Stimulated activated naive CD8-positive, alpha-beta T cell treated with anti-CD3 and anti-CD28 coated beads, Interleukin-15, amount 100 ng/mL, for 72 hours (primary cell): ENCODE results near the gene NDUFB5.
A peak's percentile ranks its signal among the peaks of the same experiment; 100 is the strongest.
"Not testable (repeated sequence)": the region's sequence is repeated elsewhere in the genome, so short reads cannot be mapped to it uniquely, and the experiment has no call there.

Experiments used
- ATAC-seq: fragments of 150-1000 bp; cut with Tn5 transposase; 2 replicates; pipeline ENCODE4 v1.10.0; 2021; ENCODE audit warnings: mild to moderate bottlenecking, moderate library complexity
- DNase-seq, 2 donors: peaks; one replicate each; pipeline ENCODE4 v3.0.0; 2021 to 2022
- H3K27ac Mint-ChIP-seq, 2 donors: one replicate each; pipeline ENCODE4 v1.8.0; 2022; ENCODE audit warnings: mild to moderate bottlenecking in 2 of 2, mixed read lengths in 2 of 2, moderate library complexity in 2 of 2
- H3K27me3 Mint-ChIP-seq: one replicate; pipeline ENCODE4 v1.8.0; 2022; ENCODE audit warnings: mixed read lengths
- H3K4me1 Mint-ChIP-seq: one replicate; pipeline ENCODE4 v1.8.0; 2022; ENCODE audit warnings: mild to moderate bottlenecking, mixed read lengths
- H3K4me3 Mint-ChIP-seq, 2 donors: one replicate each; pipeline ENCODE4 v1.8.0; 2022; ENCODE audit warnings: mild to moderate bottlenecking in 2 of 2, mixed read lengths in 2 of 2, moderate library complexity in 1 of 2
- H3K9me3 Mint-ChIP-seq, 2 donors: one replicate each; pipeline ENCODE4 v1.8.0; 2022; ENCODE audit warnings: mixed read lengths in 2 of 2

The NDUFB5 gene

DNA sequence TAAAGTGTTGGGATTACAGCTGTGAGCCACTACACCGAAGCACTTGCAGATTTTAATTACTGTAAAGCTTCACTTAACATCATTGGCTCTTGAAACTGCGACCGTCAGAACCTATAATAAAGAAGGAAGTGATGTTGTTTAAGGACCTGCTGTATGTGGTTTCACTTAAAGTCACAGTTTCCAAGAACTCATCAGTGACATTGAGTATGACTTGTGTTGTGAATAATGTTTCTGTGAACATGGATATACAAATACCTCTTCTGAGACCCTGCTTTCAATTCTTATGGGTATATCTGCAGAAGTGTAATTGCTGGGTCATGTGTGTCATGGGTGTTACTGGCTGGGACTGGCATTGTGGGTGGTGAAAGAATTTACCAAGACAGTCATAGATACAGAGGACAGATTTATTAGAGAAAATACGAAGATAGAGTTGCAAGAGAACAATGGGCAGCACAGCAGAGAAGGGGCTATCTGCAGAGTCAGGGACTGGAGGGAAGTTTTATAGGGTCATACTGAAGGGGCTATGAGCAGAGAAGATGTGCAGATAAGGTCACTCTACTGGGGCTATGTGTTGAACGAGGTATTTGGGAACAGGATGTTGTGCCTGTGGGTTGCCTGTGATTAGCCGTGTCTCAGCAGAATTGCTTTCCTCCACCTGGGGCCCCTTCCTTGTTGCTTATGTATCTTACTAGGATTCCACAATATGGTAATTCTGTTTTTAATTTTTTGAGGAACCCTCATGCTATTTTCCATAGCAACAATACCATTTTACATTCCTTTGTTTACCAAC lies 4.5 kb downstream of the NDUFB5 start:
- Mint-ChIP-seq H3K27me3 (no peaks in the 10 kb centered on the region), H3K27ac (peak overlapping the region; percentile 88 to 96), H3K4me3 (peak overlapping the region; percentile 53 to 82), H3K9me3 (no peaks in the 10 kb centered on the region), H3K4me1 (peaks cover 48% of the 10 kb centered on the region)
- ATAC-seq (peak; percentile 78), DNase-seq (peak; percentile 7 to 15)

DNA sequence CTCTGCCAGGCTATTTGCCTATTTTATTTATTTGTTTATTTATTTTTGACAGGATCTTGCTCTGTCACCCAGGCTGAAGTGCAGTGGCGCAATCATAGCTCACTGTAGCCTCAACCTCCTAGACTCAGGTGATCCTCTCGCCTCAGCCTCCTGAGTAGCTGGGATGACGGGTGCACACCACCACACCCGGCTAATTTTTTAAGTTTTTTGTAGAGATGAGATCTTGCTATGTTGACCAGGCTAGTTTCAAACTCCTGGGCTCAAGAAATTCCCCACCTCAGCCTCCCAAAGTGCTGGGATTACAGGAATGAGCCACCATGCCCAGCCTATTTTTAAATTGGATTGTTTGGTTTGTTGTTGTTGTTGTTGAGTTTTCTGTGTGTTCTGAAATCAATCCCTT lies 5.5 kb downstream of the NDUFB5 start:
- Mint-ChIP-seq H3K4me3 (no peak overlapping the region), H3K4me1 (peaks cover 48% of the 10 kb centered on the region), H3K27me3 (no peaks in the 10 kb centered on the region), H3K9me3 (no peaks in the 10 kb centered on the region), H3K27ac (no peak overlapping the region)
- no peak for ATAC-seq
- DNase-seq: no peak

DNA sequence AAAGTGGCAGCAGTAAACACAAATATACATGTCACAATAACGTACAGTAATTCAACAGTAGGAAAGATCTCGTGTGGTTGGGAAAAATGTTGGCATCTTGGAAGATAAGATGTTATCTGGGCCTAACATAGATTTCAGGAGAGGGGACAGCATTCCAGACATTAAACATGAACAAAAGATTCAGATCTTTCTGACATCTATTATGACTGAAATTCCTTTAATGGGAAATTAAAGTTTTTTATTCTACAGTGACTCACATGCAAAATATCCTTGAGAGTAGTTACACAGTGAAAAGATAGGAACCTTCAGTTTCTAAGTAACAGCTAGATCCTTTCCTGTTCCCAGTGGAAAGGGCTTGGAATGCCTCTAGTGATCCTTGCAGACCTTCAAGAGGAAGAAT lies 9.2 kb downstream of the NDUFB5 start:
- Mint-ChIP-seq H3K4me3 (no peak overlapping the region), H3K27ac (no peak overlapping the region), H3K9me3 (no peaks in the 10 kb centered on the region), H3K27me3 (no peaks in the 10 kb centered on the region), H3K4me1 (peaks cover 19% of the 10 kb centered on the region)
- DNase-seq (no peak), ATAC-seq (no peak)

DNA sequence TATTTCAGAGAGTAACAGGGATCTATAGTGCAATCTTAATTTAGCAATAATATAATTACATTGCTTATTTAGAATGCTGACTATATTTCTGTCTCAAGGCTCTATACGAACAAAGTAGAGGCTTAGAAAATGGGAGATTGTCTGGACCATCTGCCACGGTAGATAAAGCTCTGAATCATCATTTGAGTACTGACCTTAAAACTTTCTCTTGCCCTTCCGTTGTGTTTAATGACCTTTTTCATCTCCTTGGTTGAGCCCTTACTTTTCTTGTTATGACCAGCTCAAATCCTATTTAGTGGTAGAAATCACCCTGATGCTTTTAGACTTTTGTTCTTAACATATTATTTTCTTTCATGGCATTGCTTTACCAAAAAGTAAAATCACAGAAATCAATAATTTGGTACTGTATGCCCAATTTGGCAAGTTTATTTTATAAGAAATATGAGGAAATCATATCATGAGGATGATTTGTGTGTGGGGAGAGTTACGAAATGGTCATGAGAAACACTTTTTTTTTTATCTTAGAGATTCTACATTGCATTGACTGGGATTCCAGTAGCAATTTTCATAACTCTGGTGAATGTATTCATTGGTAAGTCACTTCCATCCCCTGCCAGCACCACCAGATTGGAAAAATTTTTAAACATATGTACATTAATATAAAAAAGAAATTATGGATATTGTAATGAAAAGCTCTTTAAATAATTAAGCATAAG lies 11.0 kb downstream of the NDUFB5 start:
- Mint-ChIP-seq H3K27ac (no peak overlapping the region), H3K27me3 (no peaks in the 10 kb centered on the region), H3K4me3 (no peak overlapping the region), H3K9me3 (no peaks in the 10 kb centered on the region), H3K4me1 (peaks cover 7% of the 10 kb centered on the region)
- ATAC-seq (no peak), DNase-seq (no peak)

DNA sequence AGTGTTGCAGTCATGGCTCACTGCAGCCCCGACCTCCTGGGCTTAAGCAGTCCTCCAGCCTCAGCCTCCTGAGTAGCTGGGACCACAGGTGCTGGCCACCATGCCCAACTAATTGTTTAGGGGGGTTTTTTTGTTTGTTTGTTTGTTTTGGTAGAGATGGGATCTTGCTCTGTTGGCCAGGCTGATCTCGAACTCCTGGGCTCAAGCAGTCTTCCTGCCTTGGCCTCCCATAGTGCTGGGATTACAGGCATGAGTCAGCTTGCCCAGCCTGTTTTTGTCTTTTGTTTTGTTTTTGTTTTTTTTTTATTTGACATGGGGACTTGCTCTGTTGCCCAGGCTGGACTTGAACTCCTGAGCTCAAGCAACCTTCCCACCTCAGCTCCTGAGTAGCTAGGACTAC lies 17.4 kb downstream of the NDUFB5 start:
- Mint-ChIP-seq H3K4me3 (no peak overlapping the region), H3K27me3 (no peaks in the 10 kb centered on the region), H3K4me1 (no peaks in the 10 kb centered on the region), H3K27ac (peak overlapping the region in 1 of 2 donors; percentile 17), H3K9me3 (no peaks in the 10 kb centered on the region)
- no peak for ATAC-seq
- no peak for DNase-seq

DNA sequence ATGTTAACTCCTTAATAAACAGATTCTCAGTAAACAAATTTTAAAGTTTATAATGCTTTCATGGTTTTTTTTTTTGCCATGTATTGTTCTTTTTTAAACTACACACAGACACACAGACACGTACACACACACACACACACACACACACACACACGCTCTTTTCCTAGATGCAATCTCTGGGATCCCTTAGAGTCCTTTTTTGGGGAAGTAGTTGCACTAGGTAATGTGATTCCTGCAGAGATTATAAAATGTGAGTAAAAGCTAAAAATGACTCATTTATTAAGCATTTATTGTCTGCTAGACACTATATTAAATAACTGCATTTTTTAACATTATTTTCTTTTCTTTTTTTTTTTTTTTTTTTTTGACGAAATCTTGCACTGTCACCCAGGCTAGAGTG lies 19.9 kb downstream of the NDUFB5 start:
- H3K27me3 Mint-ChIP-seq: no peaks in the 10 kb centered on the region
- peak overlapping the region in 1 of 2 donors; percentile 73 for H3K27ac Mint-ChIP-seq
- no peak for DNase-seq

DNA sequence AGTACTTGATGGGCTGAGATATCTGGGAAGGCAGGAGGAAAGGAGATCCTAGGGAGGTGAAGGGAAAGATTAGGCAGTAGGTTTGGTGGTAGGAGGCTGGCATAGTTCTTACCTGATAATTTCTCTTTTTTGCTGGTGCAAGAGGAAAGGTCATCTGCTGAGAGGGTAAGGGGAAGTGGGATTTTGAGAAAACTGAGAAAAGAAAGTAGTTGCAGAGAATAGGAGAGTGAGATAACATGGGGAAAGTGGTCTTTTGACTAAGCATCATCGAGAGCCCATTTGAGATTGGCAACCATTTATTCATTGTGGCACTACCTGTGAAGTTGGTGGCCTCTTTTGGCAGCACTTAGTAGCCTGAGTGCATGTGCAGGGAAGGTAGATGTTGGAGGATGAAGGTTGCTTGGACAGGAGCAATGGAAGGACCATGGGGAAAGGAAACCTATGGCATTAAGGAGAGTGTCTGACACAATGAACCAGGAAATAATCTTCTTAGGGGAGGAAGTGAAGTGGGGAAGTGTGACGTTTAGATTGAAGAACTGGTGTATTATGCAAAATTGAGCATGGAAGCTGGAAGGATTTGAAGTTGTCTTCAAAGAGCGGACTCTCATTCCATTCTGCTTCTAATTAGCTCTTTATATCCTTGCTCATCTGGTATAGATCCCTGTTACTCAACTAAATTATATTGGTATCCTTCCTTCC lies 26.3 kb downstream of the NDUFB5 start:
- Mint-ChIP-seq H3K9me3 (no peaks in the 10 kb centered on the region), H3K4me3 (no peak overlapping the region), H3K27ac (no peak overlapping the region), H3K4me1 (no peaks in the 10 kb centered on the region), H3K27me3 (no peaks in the 10 kb centered on the region)
- ATAC-seq: no peak
- DNase-seq: no peak

More for the DNA sequence above, 19.9 kb downstream of the NDUFB5 start:
- no peak for ATAC-seq
- Mint-ChIP-seq H3K4me3 (no peak overlapping the region), H3K9me3 (no peaks in the 10 kb centered on the region), H3K4me1 (no peaks in the 10 kb centered on the region)

DNA sequence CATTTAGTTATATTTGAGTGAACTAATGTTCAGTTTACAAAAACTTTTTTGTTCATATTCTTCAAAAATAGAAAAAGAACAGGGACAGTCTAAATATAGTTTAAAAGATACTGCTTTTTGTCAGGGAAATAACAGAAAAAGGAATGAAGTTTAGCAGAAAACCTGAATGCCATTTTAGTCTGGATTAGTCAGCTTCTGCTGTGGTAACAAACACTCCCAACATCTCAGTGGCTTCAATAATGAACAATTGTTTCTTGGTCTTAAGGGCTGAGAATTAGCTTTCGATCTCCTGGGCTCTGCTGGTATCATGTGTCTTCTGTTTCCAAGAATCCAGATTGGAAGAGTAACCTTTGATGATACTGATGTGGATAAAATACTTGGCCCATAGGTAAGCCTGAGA lies 35.9 kb downstream of the NDUFB5 start:
- Mint-ChIP-seq H3K27ac (no peak overlapping the region), H3K4me1 (peaks cover 10% of the 10 kb centered on the region), H3K27me3 (no peaks in the 10 kb centered on the region), H3K4me3 (no peak overlapping the region), H3K9me3 (no peaks in the 10 kb centered on the region)
- no peak for DNase-seq
- no peak for ATAC-seq

DNA sequence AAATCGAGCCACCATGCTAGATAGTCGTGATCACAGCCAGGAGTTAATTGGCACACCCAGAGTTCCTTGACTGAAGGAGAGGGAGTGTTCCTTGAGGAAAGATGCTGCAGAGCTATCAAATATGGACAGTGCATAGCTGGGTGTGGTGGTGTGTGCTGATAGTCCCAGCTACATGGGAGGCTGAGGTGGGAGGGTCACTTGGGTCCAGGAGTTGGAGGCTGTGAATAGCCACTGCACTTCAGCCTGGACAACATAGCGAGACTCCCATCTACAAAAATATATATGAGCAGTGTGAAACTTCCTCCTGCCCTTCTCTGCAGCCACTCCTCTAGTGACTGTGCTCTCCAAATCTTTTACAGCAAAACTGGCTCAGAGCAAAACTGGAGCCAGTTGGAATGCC lies 38.3 kb downstream of the NDUFB5 start:
- no peak for DNase-seq
- H3K9me3 Mint-ChIP-seq: no peaks in the 10 kb centered on the region
- H3K4me1 Mint-ChIP-seq: peaks cover 10% of the 10 kb centered on the region
- ATAC-seq: no peak
- H3K4me3 Mint-ChIP-seq: no peak overlapping the region
- H3K27ac Mint-ChIP-seq: no peak overlapping the region
- H3K27me3 Mint-ChIP-seq: no peaks in the 10 kb centered on the region

DNA sequence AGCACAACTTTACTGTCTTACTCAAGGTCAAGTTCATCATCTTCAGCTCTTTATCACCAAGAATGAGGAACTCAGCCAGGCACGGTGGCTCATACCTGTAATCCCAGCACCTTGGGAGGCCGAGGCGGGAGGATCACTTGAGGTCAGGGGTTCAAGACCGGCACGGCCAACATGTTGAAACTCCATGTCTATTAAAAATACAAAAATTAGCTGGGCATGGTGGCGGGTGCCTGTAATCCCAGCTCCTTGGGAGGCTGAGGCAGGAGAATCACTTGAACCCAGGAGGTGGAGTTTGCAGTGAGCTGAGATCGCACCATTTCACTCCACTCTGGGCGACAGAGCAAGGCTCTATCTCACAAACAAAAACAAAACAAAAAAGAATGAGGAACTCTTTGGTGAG lies 39.2 kb downstream of the NDUFB5 start:
- not testable (repeated sequence) for DNase-seq, H3K27ac Mint-ChIP-seq, H3K4me3 Mint-ChIP-seq, H3K4me1 Mint-ChIP-seq, ATAC-seq, H3K27me3 Mint-ChIP-seq, H3K9me3 Mint-ChIP-seq

DNA sequence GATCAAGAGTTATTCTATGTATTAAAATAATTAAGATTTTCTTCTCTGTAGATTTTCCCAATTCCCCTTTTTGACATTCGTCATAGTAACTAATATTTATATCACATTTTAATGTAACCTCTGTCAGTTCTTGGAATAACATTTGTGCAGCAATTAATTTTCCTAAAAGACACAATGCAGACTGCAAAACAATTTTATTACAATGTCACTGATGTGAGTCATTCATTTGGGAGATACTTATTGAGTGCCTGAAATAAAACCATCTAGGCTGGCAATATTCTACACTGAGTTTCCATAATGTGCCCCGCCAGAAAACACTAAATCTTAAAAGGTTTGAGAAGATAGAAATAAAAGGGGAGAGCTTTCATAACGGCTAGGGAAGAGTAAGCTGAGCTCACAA lies 41.6 kb downstream of the NDUFB5 start:
- H3K4me3 Mint-ChIP-seq: no peak overlapping the region
- no peak for ATAC-seq
- H3K27ac Mint-ChIP-seq: no peak overlapping the region
- no peaks in the 10 kb centered on the region for H3K27me3 Mint-ChIP-seq
- DNase-seq: no peak
- H3K9me3 Mint-ChIP-seq: no peaks in the 10 kb centered on the region
- peaks cover 10% of the 10 kb centered on the region for H3K4me1 Mint-ChIP-seq

DNA sequence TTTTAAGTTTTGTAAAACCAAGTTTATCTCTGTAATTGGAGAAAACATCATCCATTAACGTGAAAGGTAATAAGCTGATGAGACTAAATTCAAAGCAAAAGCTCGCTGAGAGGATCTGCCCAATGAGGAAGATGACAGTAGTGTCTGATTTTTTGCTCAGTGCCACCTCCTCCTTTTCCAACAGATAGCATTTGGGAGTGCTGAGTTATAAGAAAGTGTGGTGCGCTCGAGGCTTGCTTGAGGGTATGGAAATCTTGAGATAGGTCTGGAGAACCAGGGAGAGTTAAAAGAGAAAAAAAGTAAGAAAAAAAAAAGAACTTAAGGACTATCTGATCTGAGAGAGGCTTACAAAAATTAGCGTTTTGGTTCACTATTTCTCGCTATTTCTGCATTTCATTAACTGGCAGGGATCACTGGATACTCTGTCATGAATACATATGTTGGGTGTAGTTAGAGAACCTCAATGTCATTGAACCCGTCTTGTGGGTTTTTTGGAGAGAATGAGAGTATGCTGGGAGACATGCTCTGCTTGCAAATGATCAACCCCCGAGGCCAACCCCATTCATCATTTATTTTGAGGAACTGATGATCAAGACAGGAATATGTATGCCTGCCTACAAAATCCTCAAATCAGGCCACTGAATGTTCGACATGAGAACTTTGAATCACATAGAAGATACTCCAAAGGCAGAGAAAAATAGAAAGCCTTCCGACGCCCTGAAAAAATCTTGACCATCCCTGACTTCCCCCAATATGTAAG lies 47.3 kb downstream of the NDUFB5 start:
- Mint-ChIP-seq H3K4me1 (peaks cover 40% of the 10 kb centered on the region), H3K9me3 (no peaks in the 10 kb centered on the region), H3K27ac (no peak overlapping the region), H3K27me3 (peaks cover 11% of the 10 kb centered on the region), H3K4me3 (peak overlapping the region; percentile 59 to 63)
- no peak for ATAC-seq
- no peak for DNase-seq

DNA sequence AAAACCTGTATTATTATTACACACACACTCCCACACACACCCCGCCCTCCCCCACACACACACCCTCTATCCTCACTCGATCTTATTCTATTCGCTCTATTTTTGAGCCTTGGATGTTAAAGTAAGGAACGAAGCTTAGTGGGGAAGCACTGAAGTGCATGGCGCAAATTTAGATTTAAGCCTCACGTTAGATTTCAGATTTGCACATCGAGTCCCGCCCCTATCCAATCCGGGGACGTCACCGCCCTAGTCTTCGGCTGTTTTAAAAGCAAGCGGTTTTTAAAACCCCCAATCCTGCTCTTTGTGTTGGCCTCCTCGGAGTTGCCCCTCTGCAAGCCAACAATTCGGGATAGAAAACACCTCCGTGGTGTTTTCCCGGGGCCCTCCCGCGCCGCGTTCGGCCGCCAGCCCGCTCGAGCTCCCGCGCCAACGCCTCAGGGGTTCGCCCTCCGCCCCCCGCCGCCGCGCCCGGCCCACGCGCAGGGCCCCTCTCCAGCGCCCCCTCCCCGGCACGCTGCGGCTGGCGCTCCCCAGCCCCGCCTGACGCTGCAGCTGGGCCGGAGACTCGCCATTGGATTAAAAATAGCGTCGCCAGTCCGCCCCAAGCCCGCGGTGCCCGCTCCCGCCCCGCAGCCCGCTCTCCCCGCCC lies 48.0 kb downstream of the NDUFB5 start, which contains the start of gene USP13:
Gene USP13 (plus strand): TSS at position 594 of the 649 bp plus-strand sequence. CDS start 186 bp downstream, outside the sequence.
- peaks cover 11% of the 10 kb centered on the region for H3K27me3 Mint-ChIP-seq
- ATAC-seq: peak; percentile 75

DNA sequence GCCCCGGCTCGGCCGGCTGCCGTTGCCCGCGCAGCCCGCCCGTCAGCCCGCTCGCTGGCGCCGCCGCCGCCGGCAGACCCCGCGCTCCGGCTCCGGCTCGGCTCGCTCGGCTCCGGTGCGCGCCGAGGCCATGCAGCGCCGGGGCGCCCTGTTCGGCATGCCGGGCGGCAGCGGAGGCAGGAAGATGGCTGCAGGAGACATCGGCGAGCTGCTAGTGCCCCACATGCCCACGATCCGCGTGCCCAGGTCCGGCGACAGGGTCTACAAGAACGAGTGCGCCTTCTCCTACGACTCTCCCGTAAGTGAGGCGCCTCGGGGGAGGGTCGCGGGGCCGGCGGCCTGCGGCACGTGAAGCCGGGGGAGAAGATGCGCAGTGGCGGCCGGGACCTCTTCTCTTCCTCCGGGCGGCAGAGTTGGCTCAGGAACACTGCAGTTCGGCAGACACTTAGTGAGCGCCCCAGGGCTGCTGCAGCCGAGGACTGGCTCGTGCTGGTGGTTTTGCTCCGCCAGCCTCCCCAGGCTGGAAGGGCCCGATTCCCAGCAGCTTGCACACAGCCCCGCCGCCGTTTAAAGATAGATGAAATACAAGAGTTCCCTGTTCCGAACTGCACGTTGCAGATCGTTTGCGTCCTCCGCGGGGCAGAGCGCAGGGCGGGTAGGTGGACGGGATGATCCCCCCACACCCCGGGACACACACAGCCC lies 48.7 kb downstream of the NDUFB5 start:
- H3K9me3 Mint-ChIP-seq: no peaks in the 10 kb centered on the region
- H3K27ac Mint-ChIP-seq: peak overlapping the region; percentile 8 to 95
- peaks cover 42% of the 10 kb centered on the region for H3K4me1 Mint-ChIP-seq
- peaks cover 11% of the 10 kb centered on the region for H3K27me3 Mint-ChIP-seq
- H3K4me3 Mint-ChIP-seq: peak overlapping the region; percentile 84 to 92
- DNase-seq: peak; percentile 67 to 71
- ATAC-seq: peak; percentile 78

More for the DNA sequence above, 48.0 kb downstream of the NDUFB5 start, which contains the start of gene USP13:
- peak within 1 kb of the TSS; percentile 84 to 92 for H3K4me3 Mint-ChIP-seq
- peak; percentile 66 to 68 for DNase-seq
- H3K9me3 Mint-ChIP-seq: no peaks in the 10 kb centered on the region
- peak within 1 kb of the TSS; percentile 80 to 95 for H3K27ac Mint-ChIP-seq
- H3K4me1 Mint-ChIP-seq: peaks cover 42% of the 10 kb centered on the region
